NCI-H510A (cell line): ENCODE results near the gene HTR3B.

Experiments
- DNase-seq: peaks from one replicate; lab custom pipeline; 2025; lab: John Stamatoyannopoulos, UW

HTR3B gene

GRCh38 chr11:113991718-113992458 lies 87.3 kb downstream of the HTR3B start:
- peak; percentile 83 for DNase-seq

- no peak for DNase-seq
These were observed 88.0 kb downstream of the HTR3B start for GRCh38 chr11:113992459-113993110.

GRCh38 chr11:113994077-113994954 lies 89.7 kb downstream of the HTR3B start:
- no peak for DNase-seq
